Breast epithelium (tissue), 3 donors: ENCODE measurements around the gene CLIC6.
"Not testable (repeated sequence)": the region's sequence is repeated elsewhere in the genome, so short reads cannot be mapped to it uniquely, and the experiment has no call there.

Source experiments
- CTCF ChIP-seq, 3 donors: fragments of 450-650 bp; IDR thresholded peaks; one replicate each; pipeline ENCODE4 v1.5.1; 2016 to 2017; ENCODE audit warnings: antibody characterized with exemption in 3 of 3, mild to moderate bottlenecking in 3 of 3, moderate library complexity in 3 of 3
- POLR2A ChIP-seq: fragments of 450-650 bp; IDR thresholded peaks from one replicate; pipeline ENCODE4 v1.6.1; 2016; ENCODE audit warnings: antibody characterized with exemption, mild to moderate bottlenecking, moderate library complexity
- POLR2AphosphoS5 ChIP-seq, 3 donors: sonication (generic); formaldehyde crosslinking; IDR thresholded peaks; one replicate each; pipeline ENCODE4 v1.6.1; 2017; ENCODE audit warnings: antibody characterized with exemption in 3 of 3

- not testable (repeated sequence) for TF ChIP-seq CTCF (IDR thresholded peaks at IDR 0.05); POLR2AphosphoS5 (IDR thresholded peaks at IDR 0.05); POLR2A
Observed at GRCh38 chr21:34718529-34718928, 49.7 kb downstream of the CLIC6 start.
